CD4-positive, alpha-beta T cell treated with Interleukin-6 at 100 ng/mL for 8 hours (primary cell): ENCODE results near the gene CNOT3.

Experiments
- DNase-seq: peaks from one replicate; pipeline ENCODE4 v3.0.0-alpha.2; 2020; ENCODE audit warnings: mixed read lengths, low spot score

Gene CNOT3

DNA sequence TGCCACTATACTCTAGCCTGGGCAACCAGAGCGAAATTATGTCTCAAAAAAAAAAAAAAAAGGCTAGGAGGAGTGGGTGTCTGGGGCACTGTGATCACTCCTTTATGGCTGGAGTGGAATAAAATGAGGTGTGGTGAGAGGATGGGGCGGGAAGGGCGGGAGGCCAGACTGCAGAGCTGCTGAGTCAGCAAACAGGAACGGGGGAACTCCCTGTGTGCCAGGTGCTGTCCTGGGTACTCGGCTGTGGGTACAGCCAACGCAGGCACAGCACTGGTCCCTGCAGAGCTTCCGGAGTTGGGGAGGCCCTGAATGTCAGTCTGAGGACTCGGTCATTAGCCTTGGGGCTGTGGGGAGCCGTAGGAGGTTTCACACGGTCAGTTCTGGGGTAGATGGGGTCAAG is 16.3 kb upstream of the CNOT3 start:
- no peak for DNase-seq

DNA sequence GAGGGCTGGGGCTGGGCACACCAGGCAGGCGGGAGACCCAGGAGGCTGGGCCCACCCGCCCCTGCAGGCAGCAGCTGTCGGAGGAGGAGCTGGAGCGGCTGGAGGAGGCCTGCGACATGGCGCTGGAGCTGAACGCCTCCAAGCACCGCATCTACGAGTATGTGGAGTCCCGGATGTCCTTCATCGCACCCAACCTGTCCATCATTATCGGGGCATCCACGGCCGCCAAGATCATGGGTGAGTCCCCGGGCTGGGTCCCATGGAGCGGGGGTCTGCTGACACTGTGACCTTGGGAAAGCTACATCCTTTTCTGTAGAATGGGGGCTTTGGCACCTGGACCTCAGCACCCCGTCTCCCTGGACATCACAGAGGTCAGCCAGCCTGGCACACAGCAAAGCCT is 13.9 kb upstream of the CNOT3 start:
- DNase-seq = no peak

DNA sequence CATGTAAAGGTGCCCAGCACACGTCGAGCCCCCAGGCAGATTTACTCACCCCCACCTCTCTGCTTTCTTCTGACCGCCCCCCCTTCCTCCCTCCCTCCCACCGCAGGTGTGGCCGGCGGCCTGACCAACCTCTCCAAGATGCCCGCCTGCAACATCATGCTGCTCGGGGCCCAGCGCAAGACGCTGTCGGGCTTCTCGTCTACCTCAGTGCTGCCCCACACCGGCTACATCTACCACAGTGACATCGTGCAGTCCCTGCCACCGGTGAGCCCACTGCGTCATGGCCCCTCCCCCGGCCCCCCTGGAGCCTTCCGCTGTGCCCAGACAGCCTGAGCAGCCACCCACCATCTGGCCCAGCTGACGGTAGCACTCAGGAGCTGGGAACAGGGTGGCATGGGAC is 13.2 kb upstream of the CNOT3 start:
- DNase-seq = no peak

DNA sequence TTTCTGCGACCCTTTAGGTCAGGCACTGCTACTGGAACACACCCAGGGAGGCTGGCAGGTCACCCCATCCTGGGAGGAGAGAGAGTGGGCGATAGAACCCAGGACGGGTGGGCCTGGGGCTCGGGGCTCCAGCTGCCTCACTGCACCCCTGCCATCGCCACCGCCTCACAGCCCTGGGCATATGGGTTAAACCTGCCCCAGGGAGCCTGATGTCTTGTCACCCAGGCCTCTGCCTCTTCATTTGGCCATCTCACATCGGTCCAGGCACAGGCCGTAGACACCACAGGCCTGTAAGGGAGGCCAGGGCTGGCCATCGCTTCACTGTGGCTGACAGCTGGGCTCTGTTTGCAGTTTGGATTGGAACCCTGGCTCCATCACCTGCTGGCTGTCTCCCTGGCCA is 11.8 kb upstream of the CNOT3 start:
- no peak for DNase-seq

DNA sequence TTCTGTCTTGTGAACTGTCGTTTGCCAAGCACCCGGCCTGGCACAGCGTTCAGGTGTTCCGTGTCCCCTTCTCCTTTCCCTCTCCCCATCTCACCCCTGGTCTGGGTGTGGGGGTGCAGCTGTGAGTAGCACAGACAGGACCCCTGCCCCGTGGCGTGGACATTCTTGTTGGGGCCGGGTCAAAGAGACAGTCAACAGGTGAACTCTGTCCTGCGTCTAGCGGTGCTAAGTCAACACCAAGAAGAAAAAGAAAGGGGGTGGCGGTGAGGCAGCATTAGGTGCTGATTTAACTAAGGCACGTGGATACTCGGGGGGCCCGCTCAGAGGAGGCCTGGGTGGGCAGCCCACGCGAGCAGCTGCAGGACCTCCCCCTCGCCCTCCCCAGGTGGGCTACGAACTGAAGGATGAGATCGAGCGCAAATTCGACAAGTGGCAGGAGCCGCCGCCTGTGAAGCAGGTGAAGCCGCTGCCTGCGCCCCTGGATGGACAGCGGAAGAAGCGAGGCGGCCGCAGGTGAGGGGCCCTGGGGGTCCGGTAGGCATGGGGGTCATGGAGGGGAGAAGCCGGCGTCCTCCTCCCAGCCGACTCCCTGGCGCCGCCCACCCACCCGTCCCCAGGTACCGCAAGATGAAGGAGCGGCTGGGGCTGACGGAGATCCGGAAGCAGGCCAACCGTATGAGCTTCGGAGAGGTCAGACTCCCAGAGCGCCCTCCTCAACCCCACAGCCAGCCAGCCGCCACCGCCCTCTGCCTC is 9.7 kb upstream of the CNOT3 start:
- DNase-seq = no peak

DNA sequence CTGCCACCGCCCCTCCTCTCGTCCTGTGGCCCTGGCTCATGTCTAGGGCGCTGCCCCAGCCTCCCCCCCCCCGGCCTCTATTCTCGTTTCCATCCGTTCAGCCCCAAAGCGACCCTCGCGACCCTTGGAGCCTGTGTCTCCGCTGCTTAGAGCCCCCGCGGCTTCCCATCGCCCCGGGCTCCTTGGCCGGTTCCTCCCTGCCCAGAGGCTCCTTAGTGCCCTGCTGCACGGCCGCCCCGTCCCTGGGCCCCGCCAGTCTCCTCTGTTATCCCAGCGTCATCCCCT is 9.2 kb upstream of the CNOT3 start:
- DNase-seq = no peak

DNA sequence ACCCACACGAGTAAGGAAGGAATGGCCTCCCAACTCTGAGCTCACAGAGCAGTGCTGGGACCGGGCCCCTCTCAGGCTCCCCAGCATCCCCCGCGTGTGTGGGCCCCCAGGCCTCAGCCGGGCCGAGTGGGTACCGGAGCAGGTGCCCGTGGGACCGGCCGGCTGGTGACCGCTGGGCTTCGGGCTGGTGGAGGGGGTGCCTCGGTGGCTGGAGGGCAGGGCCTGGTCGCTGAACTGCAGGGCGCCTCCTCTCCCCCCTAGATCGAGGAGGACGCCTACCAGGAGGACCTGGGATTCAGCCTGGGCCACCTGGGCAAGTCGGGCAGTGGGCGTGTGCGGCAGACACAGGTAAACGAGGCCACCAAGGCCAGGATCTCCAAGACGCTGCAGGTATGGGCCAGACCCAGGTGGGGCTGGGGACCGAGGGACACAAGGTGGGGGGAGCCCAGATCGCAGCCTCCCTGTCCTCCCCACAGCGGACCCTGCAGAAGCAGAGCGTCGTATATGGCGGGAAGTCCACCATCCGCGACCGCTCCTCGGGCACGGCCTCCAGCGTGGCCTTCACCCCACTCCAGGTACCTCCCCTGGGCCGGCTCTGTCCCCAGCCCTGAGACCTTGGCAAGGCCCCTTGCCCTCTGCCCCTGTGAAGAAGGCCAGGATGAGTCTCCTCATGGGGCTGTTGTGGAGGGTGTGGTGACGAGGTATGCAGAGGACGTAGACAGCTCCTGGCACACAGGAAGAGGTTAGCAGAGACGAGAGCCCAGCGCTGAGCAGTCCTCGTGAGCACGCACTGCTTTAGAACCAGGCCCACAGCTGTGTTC is 8.6 kb upstream of the CNOT3 start:
- DNase-seq = no peak

DNA sequence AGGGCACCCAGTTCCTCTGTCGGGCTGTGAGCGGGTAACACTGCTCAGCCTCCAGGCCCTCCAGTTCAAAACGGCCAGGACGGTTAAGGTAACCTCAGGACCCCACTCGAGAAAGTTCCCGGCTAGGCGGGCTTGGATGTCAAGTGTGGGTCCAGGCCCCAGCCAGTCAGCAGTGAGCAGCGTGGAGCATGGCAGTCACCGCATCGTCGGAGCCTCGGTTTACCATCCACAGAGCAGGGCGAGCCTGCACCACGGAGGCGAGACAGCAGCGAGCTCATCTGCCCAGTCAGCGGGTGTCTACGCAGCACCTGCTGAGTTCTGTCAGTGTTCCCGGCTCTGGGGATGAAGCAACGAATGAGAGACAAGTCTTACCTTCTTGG is 8.0 kb upstream of the CNOT3 start:
- DNase-seq = no peak

DNA sequence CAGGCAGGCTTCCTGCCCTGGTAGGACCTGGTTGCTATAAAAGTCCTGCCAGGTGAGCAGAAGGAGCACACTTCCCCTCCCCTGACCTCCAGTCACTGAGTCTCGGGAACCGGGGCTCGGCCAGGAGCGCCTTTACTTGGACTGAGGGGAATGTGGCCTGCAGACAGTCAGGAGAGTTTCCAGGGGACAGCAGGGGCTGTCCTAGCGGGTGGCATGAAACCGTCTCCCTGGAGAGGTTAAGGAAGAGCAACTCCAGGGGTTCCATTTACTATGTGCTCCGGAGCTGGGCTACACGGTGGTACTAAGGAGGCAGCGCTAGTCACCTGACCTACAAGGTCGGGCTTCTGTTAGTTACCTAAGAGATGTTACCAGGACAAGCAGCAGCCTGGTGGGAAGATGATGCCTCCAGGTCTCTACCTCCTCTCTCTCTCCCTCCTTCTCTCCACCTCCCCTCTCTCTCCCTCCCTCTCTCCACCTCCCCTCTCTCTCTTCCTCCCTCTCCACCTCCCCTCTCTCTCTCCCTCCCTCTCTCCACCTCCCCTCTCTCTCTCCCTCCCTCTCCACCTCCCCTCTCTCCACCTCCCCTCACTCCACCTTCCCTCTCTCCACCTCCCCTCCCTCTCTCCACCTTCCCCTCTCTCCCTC is 4.1 kb upstream of the CNOT3 start:
- peak; percentile 21 for DNase-seq

DNA sequence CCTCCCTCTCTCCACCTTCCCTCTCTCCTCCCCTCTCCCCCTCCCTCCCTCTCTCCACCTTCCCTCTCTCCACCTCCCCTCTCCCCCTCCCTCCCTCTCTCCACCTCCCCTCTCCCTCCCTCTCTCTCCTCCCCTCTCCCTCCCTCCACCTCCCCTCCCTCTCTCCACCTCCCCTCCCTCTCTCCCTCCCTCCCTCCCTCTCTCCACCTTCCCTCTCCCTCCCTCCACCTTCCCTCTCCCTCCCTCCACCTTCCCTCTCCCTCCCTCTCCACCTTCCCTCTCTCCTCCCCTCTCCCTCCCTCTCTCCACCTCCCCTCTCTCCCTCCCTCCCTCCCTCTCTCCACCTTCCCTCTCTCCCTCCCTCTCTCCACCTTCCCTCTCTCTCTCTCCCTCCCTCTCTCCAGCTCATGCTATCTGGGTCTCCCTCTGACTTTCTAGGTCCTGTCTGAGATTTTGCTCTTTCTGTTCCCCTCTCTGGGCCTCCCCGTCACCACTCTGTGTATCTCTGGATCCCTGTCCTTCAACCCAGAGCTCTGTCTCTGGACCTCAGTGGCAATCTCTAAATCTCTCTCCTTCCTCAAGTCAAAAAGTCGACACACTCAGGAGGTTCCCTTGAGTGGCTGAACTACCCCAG is 3.5 kb upstream of the CNOT3 start:
- DNase-seq = no peak

DNA sequence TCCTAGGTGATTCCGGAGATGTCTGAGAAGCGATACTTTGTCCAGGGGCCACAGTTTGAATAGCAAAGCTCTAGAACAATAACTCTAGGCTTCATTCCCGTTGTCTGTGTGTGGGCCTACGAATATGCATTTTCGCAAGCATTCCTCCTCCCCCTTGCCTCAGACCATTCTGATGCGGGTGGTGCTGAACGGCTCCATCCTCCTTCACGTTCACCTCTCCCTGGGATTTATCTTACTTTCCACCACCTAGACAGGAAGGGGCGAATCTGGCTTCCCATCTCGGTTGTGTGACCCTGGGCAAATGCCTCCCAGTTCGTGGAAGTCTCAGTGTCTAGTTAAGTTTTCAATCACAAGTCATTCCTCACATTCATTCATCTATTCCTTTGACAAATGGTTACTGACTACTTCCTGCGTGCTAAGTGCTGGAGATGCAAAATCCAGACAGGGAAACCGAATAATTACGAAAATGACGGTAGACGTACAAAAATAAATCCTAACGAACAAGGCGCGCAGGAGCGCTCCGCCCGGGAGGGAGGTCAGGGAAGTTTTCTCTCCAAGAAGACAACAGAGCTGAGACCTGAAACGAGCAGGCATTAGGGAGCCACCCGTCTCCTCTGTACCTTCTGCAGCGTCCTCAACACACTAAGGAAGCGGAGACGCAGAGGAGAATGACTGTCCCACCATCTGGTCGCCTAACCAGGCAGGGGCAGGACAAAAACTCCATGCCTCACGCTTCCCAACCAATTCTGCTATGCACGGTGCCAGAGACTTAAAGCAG is 1.3 kb upstream of the CNOT3 start:
- DNase-seq = no peak

DNA sequence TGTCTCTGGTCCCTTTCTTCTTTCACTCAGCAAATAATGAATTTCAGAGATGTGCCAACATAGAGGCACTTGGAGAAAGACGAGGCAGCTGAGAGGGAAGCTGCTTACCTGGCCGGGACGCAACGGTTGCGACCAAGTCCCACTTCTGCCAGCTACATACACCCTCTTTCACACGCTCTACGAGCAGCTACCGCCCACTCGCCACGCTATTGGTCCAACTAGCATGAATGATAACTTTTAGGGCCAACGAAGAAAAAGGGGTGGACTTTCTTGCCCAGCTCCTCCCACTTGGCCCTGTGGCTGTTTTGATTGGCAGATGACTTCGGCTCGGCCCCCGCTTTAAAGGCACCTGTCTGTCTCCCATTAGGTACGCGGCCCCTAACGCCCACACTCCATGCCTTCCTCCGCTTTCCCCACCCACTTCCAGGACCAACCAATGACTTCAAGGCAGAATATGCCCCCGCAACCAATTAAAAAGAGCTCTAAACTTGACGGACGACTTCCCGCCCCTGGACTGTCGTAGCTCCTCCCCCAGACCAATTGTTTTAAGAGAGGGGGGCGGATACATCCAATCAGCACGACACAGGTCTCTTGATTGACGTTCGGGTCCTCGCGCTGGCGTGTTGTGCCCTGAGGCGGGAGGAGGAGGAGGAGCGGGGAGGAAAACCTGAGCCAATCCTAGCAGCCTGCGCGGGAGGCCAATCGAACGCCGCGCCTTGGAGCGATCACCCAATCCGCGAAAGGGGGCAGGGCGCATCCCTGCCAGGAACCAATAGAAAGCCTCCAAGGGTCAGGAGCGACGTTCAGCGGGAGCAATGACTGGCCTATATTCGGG is 481 bp upstream of the CNOT3 start:
- DNase-seq = peak; percentile 100

DNA sequence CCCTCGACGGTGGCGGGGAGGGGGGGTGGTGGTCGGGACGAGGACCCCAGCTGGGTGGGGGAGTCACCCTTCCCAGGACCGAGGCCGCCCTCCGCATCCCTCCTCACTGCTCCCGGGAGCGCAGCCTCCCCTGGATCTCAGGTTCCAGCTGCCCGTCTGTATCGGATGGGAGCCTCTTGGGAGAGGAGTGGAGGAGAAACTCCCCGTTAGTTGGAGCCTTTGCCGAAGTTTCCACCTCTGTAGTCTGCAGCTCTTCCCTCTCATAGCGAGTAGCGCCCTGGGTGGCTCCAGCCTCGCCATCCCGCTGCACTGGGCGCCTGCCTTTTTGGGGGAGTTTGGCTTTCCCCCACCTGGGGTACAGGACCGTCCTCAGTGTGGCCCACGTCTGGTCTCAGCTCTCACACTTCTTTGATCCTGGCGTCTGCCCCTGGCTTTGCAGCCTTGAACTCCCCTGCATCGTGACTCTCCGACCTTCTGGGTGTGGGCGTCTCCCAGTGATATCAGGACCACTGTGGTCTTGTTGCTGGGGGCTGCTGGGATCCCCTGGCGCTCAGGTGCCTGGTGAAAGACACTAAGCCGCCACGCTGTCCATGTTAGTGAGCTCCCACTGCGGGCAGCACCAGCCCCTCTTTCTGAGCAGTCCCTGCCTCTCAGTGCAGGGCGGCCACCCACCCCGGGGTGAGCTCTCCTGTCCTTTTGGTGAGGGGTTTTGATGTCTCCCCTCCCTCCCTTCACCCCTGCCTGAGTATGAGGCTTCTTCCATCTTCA is 1.1 kb downstream of the CNOT3 start:
- DNase-seq = no peak

DNA sequence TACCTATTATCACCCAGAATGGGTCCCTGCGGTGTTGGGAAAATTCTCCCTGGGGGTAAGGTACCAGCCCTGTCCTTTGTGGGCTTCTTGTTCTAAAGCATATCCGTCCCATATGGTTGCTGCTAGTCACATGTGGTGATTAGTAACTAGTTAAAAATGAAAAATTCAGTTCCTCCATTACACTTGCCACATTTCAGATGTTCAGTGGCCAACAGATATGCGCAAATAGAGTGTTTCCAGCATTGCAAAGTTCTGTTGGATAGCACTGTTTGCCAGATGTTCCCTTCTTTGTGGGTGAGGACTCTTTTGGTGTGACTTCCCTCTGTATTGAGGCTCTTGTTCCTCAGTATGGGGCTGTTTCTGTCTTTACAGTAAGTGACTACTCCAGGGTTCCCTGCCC is 3.8 kb downstream of the CNOT3 start:
- no peak for DNase-seq

DNA sequence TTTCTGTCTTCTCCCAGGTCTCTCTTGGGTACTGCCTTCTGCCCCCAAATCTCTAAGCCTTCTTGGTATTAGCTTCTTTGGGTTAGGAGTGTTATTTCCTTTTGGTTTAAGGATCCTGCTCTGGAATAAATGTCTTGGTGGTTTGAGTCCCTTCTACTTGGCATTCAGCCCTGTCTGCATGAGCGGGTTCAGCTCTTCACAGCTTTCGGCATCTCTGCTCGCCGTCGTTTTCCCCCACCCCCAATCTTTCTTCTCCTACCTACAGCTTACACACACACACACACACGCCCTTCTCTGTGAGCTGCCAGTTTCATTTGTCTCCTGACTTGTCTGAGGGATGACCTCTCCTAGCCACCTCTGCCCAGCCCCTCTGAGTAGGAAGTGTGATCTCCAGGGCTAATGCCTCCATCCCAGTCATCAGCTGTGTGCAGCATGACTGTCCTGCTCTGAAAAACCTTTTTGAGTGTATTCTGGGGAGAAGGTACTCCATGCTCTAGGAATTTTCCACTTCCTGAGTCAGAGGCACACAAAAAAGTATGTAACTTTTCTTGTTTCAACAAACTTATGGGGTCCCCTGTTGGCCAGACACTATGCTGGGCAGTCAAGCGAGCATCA is 4.7 kb downstream of the CNOT3 start:
- no peak for DNase-seq

DNA sequence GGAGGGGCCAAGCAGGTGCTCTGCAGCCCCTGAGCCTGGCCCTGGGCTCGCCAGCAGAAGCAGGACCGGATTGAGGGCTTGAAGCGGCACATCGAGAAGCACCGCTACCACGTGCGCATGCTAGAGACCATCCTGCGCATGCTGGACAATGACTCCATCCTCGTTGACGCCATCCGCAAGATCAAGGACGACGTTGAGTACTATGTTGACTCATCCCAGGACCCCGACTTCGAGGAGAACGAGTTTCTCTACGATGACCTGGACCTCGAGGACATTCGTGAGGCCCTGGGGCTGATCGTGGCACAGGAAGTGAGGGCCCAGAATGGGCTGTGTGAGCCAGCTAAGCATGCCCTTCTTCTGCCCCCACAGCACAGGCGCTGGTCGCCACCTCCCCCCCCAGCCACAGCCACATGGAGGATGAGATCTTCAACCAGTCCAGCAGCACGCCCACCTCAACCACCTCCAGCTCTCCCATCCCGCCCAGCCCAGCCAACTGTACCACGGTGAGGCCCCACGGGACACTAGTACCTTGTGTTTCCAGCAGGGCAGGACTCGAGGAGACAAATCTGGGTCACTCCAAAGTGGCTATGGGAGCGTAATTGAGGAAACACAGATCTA is 8.1 kb downstream of the CNOT3 start:
- DNase-seq = no peak

DNA sequence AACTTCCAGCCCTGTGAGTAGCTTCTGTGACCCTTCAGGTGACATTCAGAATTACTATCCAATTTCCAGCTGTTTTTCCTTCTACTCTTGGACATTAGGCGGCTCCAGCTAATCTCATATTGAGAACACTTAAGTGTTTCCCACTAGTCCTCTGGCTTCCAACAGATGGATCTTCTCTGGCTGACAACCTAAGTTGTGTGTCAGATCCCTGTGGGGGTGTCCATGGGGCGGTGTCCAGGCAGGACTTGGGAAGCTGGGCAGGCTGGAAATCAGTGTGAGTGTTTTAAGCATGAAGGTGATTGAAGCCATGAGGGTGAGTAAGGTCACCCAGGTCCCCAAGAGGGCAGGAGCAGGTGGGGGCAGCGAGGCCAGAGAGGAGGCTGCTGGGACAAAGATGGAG is 10.1 kb downstream of the CNOT3 start:
- DNase-seq = no peak

DNA sequence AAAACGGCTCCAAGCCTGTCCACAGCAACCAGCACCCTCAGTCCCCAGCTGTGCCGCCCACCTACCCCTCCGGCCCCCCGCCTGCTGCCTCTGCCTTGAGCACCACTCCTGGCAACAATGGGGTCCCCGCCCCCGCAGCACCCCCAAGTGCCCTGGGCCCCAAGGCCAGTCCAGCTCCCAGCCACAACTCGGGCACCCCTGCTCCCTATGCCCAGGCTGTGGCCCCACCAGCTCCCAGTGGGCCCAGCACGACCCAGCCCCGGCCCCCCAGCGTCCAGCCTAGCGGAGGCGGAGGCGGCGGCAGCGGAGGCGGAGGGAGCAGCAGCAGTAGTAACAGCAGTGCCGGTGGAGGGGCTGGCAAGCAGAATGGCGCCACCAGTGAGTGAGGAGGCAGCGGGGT is 10.6 kb downstream of the CNOT3 start:
- DNase-seq = no peak

DNA sequence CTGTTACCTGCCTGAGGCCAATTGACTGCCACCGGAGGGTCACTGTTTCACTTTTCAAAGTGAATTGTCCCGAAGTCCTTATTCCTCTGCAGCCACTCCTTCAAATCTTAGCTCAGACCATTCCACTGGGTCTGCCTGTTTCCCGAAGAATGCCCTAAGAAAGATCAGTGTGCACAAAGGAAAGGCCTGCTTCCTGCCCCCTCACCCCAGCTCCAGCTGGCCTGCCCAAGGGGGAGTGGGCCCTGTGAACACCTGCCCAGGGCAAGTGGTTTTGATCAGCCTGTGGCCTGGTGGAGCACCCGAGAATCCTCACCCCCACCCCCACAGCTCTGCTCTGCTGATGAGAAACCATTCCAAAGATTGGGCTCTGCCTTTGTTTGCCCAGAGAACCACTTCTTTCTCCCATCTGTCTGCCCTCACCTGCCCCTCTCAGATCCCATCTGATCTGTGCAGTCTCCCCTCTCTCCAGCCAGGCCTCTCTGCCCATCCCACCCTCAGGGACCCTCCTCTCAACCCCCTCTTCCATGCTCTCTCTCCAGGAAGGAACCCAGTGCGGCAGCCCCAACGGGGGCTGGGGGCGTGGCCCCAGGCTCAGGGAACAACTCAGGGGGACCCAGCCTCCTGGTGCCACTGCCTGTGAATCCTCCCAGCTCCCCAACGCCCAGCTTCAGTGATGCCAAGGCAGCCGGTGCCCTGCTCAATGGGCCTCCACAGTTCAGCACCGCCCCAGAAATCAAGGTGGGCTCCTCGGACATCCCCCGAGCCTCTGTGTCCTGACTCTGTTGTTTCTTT is 11.7 kb downstream of the CNOT3 start:
- DNase-seq = no peak
